HCT116 (cell line): ENCODE results near the gene PRR7. TPM values are rescaled to one million over a fixed set of nuclear protein-coding genes. Genes with fewer than 3 reads are reported as not detected.
A peak's percentile ranks its signal among the peaks of the same experiment; 100 is the strongest.

Experiments
- ATAC-seq: fragments of 200-7000 bp; cut with Tn5 transposase; 2 replicates; pipeline ENCODE4 v1.9.1; 2020; ENCODE audit warnings: mild to moderate bottlenecking, moderate library complexity
- BruUV-seq: library from RNA; stranded (reverse); fragments of 400-500 nt; replicated peaks from 2 replicates; lab custom pipeline; 2021; lab: Mats Ljungman, UMichigan
- CTCF ChIA-PET: fragments of 300-600 bp; sonication (Branson Sonifier 250); formaldehyde crosslinking; loops from one replicate; lab custom pipeline; 2021; ENCODE audit warnings: antibody characterized with exemption; lab: Charles Lee
- POLR2A ChIA-PET: fragments of 300-600, 350-600 bp; sonication (Branson Sonifier 250); formaldehyde crosslinking; loops from one replicate; lab custom pipeline; 2021; ENCODE audit warnings: antibody characterized with exemption; lab: Charles Lee
- RAD21 ChIA-PET, 2 experiments: fragments of 300-600 bp; sonication (Branson Sonifier 250); formaldehyde crosslinking; loops; one replicate each; lab custom pipeline; 2023; ENCODE audit warnings: low total read pairs in 2 of 2; ENCODE audit not compliant: uncharacterized antibody in 2 of 2, unreplicated experiment in 2 of 2, low non-redundant PET in 1 of 2; lab: Charles Lee
- DNase-seq: peaks from one replicate; pipeline ENCODE4 v3.0.0-alpha.2; 2010; ENCODE audit warnings: low read depth, low spot score
- H2AFZ ChIP-seq: fragments of 200-600 bp; shearing (Covaris generic), sonication (generic); 2 replicates; pipeline ENCODE4 v1.6.1; 2017; ENCODE audit warnings: low read depth, mixed run types, mixed read lengths, antibody characterized with exemption, low read length; ENCODE audit not compliant: poor library complexity, severe bottlenecking
- H3K27ac ChIP-seq: 2 replicates; pipeline ENCODE4 v1.5.1; 2012; ENCODE audit warnings: low read depth, low read length
- H3K27me3 ChIP-seq: fragments of 200-600 bp; sonication (generic); 2 replicates; pipeline ENCODE4 v1.6.1; 2016; ENCODE audit warnings: mixed run types, low read length, mixed read lengths; ENCODE audit not compliant: insufficient read depth
- H3K36me3 ChIP-seq, 2 experiments: fragments of 200-500 bp in 1 of 2; fragments of 200-600 bp in 1 of 2; sonication (Bioruptor generic) in 1 of 2; sonication (generic) in 1 of 2; 2 replicates each; pipeline versions ENCODE4 v1.5.1 to v1.6.1; 2014 to 2016; ENCODE audit warnings: low read length in 2 of 2, inconsistent platforms in 1 of 2, mixed read lengths in 1 of 2, mixed run types in 1 of 2; ENCODE audit not compliant: insufficient read depth in 2 of 2, control insufficient read depth in 1 of 2
- H3K4me1 ChIP-seq, 2 experiments: fragments of 200-600 bp in 1 of 2; sonication (generic) in 1 of 2; 2 replicates each; pipeline versions ENCODE4 v1.5.1 to v1.6.1; 2012 to 2017; ENCODE audit warnings: low read length in 2 of 2, inconsistent platforms in 1 of 2, mild to moderate bottlenecking in 1 of 2, mixed read lengths in 1 of 2, mixed run types in 1 of 2, moderate library complexity in 1 of 2; ENCODE audit not compliant: insufficient read depth in 2 of 2, control insufficient read depth in 1 of 2
- H3K4me2 ChIP-seq: fragments of 200-600 bp; sonication (generic); 2 replicates; pipeline ENCODE4 v1.6.1; 2017; ENCODE audit warnings: mixed run types, low read length, mixed read lengths
- H3K4me3 ChIP-seq, 2 experiments: fragments of 200-600 bp in 1 of 2; sonication (generic) in 1 of 2; replicated peaks in 1 of 2; 2 replicates each; pipeline ENCODE4 v1.5.1; 2011 to 2016; ENCODE audit warnings: low read length in 2 of 2, control low read depth in 1 of 2, low read depth in 1 of 2, mild to moderate bottlenecking in 1 of 2, mixed read lengths in 1 of 2, mixed run types in 1 of 2
- H3K79me2 ChIP-seq: fragments of 200-600 bp; sonication (generic); 2 replicates; pipeline ENCODE4 v1.6.1; 2017; ENCODE audit warnings: mild to moderate bottlenecking, mixed run types, low read length, moderate library complexity, mixed read lengths; ENCODE audit not compliant: insufficient read depth
- H3K9ac ChIP-seq: fragments of 200-600 bp; sonication (generic); 2 replicates; pipeline ENCODE4 v1.6.1; 2016; ENCODE audit warnings: low read length, mixed read lengths
- H3K9me2 ChIP-seq: fragments of 200-600 bp; sonication (generic), shearing (Covaris generic); 2 replicates; pipeline ENCODE4 v1.6.1; 2017; ENCODE audit warnings: mixed run types, mild to moderate bottlenecking, moderate library complexity; ENCODE audit not compliant: insufficient read depth
- H3K9me3 ChIP-seq, 2 experiments: fragments of 200-500 bp in 1 of 2; fragments of 200-600 bp in 1 of 2; sonication (Bioruptor generic) in 1 of 2; sonication (generic) in 1 of 2; 2 replicates each; pipeline ENCODE4 v1.6.1; 2014 to 2017; ENCODE audit warnings: low read length in 2 of 2, mixed read lengths in 2 of 2, inconsistent platforms in 1 of 2, low read depth in 1 of 2, mild to moderate bottlenecking in 1 of 2, mixed run types in 1 of 2, moderate library complexity in 1 of 2; ENCODE audit not compliant: control insufficient read depth in 1 of 2, insufficient read depth in 1 of 2
- H4K20me1 ChIP-seq: fragments of 200-600 bp; sonication (generic), shearing (Covaris generic); 2 replicates; pipeline ENCODE4 v1.6.1; 2017; ENCODE audit warnings: mixed run types, mild to moderate bottlenecking, moderate library complexity; ENCODE audit not compliant: insufficient read depth
- CBX3 ChIP-seq: IDR thresholded peaks from 2 replicates; pipeline ENCODE4 v1.6.1; 2012; ENCODE audit warnings: low read depth
- EZH2phosphoT487 ChIP-seq: fragments of 200-600 bp; IDR thresholded peaks from 2 replicates; pipeline ENCODE4 v1.6.1; 2018; ENCODE audit warnings: antibody characterized with exemption, borderline replicate concordance
- FOSL1 ChIP-seq: IDR thresholded peaks from 2 replicates; pipeline ENCODE4 v1.6.1; 2012; ENCODE audit warnings: low read depth
- POLR2A ChIP-seq: IDR thresholded peaks from 2 replicates; pipeline ENCODE4 v1.7.0; 2011; ENCODE audit warnings: borderline replicate concordance; ENCODE audit not compliant: insufficient read depth, insufficient read length; ENCODE audit errors: extremely low read depth
- POLR2AphosphoS5 ChIP-seq: IDR thresholded peaks from 2 replicates; pipeline ENCODE4 v1.6.1; 2011; ENCODE audit warnings: mild to moderate bottlenecking, low read depth, low read length, moderate library complexity
- RAD21 ChIP-seq: IDR thresholded peaks from 2 replicates; pipeline ENCODE4 v1.6.1; 2012; ENCODE audit warnings: low read depth, mild to moderate bottlenecking
- SIN3A ChIP-seq: IDR thresholded peaks from 2 replicates; pipeline ENCODE4 v1.6.1; 2012; ENCODE audit warnings: low read depth
- SRF ChIP-seq: IDR thresholded peaks from 2 replicates; pipeline ENCODE4 v1.6.1; 2012; ENCODE audit warnings: low read depth
- intact Hi-C: fragments of 100-400 bp; cut with micrococcal nuclease; formaldehyde crosslinking; loops from 2 replicates; pipeline ENCODE4 v1.10.0; 2022
- total RNA-seq: library from RNA; stranded (reverse); gene quantifications from one replicate; pipeline ENCODE4 v1.2.1, GENCODE V29; 2021; ENCODE audit not compliant: unreplicated experiment
- TF ChIP-seq, protein P1 (sequence below): IDR thresholded peaks from 2 replicates; pipeline ENCODE4 v1.6.1; 2012; ENCODE audit warnings: low read depth
- TF ChIP-seq, protein P2 (sequence below): IDR thresholded peaks from 2 replicates; pipeline ENCODE4 v1.6.1; 2011; ENCODE audit warnings: mild to moderate bottlenecking, low read length, moderate library complexity; ENCODE audit not compliant: insufficient replicate concordance; ENCODE audit errors: extremely low read depth

Gene PRR7
- total RNA-seq, 1 experiment from 2014 or later: 39.9 TPM

DNA sequence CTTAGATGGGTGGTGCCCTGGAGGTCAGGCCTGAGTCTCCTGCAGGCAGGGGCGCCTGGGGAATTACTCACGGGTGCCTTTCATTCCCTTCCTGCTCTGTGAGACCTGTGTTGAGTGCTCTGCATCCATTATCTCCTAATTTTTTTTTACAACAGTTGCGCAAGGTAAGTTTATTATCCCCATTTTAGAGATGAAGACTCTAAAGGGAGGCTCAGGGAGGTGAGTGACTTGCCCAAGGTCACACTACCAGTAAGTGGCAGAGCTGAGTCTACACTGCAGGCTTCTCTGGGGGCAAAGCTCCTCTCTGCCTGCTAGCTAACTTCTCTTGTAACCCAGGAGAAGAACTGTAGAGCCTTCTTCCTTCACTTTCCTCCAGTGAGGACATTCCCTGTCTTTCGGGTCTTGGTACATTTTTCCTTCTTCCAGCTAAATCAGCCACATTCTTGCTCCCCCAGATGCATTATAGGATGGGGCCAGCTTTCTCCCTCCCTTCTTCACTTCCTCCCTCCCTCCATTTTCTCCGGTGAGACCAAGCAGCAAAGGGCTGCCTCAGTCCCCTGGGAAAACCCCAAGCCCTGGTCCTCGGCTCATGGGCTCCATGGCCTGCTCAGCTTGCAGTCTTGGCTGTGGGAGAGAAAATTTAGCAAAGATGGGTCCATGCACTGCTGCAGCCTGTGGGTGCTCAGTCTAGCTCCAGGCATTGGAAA, 1.8 kb downstream of the PRR7 start:
- peaks cover 0 to 17% of the 10 kb centered on the region in 2 experiments; a peak in 1 of 4 replicates for H3K36me3 ChIP-seq
- peak overlapping the region; percentile 95 for H3K27ac ChIP-seq
- DNase-seq (no peak), ATAC-seq (no peak)
- ChIA-PET POLR2A (interaction anchor here (0.8 to 2.2 kb wide), 6 partner anchors 9 to 147 kb away, joined by 3 to 9 read pairs (median 6); partner anchors contain the start of gene GRK6), CTCF (interaction anchor here (1.1 to 6.3 kb wide), 7 partner anchors 6 to 79 kb away, joined by 3 to 53 read pairs (median 6); partner anchors contain the start of gene PDLIM7), RAD21 (interaction anchor here (1.1 to 1.2 kb wide), 5 partner anchors 44 to 78 kb away, joined by 3 to 4 read pairs (median 3); no protein-coding TSS in a partner anchor)
- H3K79me2 ChIP-seq: peaks cover 75% of the 10 kb centered on the region
- intact Hi-C loops: no loop called here
- H3K4me1 ChIP-seq: peaks cover 20 to 72% of the 10 kb centered on the region in 2 experiments
- no peaks in the 10 kb centered on the region for H3K9me3 ChIP-seq
- peak overlapping the region; percentile 99 for H3K4me2 ChIP-seq
- H3K4me3 ChIP-seq: peak overlapping the region; percentile 55 to 86
- BruUV-seq: TSS peak; percentile 18
- H3K9ac ChIP-seq: peak overlapping the region; percentile 99
- no peak for TF ChIP-seq SRF
- H3K27me3 ChIP-seq: no peaks in the 10 kb centered on the region
- H2AFZ ChIP-seq: no peak overlapping the region
- peaks cover 3% of the 10 kb centered on the region; the same call in 1 of the 2 replicates for H4K20me1 ChIP-seq
- no peaks in the 10 kb centered on the region for H3K9me2 ChIP-seq

DNA sequence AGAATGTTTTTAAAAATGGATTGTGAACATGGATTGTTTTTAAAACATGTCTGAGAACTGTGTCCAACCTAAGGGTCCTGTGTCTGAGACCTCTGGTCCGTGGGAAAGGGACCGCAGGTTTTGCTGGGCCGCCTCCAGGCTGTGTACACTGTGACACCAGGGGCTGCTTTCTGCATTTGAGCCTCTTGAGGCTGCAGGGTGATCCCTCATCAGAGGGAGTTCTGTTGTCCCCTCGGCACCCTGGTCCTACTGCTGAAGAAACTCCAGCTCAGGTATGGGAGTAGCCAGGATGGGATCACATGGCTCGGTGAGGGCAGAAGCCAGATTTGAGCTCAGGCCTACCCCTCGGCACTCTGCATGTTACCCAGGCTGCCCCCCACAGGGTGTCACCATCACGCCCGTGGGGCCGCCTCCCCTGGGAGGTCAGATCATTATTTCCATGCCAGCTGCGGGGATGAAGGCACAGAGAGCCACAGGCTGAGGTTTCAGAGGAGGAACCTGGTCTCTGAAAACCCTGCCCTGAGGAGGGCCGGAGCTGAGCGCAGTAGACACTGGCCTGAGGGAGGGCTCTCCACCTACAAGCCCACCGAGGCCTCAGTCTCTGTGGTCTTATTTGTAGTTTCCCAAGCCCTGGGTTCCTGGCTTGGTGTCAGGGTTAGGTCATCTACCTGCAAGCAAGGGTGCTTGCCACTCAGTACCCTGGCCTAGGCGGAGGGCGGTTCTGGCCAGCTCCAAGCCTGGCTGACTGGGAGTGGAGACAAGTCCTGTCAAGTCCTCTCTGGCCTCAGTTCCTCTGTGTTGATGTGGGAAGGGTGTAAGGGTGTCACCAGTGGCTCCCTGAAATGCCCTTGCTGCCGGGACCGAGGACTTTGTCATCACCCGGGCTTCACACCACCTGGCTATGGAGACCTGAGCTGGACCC, 2.8 kb downstream of the PRR7 start:
- Histone ChIP-seq H3K27ac (peak overlapping the region; percentile 95; the same call in 1 of the 2 replicates), H3K36me3 (peaks cover 0 to 9% of the 10 kb centered on the region in 2 experiments; a peak in 1 of 4 replicates)
- TF ChIP-seq CBX3 (no peak), EZH2phosphoT487 (no peak), SIN3A (no peak), POLR2AphosphoS5 (no peak), POLR2A (no peak), RAD21 (no peak), FOSL1 (no peak)
- TF ChIP-seq, protein P1, sequence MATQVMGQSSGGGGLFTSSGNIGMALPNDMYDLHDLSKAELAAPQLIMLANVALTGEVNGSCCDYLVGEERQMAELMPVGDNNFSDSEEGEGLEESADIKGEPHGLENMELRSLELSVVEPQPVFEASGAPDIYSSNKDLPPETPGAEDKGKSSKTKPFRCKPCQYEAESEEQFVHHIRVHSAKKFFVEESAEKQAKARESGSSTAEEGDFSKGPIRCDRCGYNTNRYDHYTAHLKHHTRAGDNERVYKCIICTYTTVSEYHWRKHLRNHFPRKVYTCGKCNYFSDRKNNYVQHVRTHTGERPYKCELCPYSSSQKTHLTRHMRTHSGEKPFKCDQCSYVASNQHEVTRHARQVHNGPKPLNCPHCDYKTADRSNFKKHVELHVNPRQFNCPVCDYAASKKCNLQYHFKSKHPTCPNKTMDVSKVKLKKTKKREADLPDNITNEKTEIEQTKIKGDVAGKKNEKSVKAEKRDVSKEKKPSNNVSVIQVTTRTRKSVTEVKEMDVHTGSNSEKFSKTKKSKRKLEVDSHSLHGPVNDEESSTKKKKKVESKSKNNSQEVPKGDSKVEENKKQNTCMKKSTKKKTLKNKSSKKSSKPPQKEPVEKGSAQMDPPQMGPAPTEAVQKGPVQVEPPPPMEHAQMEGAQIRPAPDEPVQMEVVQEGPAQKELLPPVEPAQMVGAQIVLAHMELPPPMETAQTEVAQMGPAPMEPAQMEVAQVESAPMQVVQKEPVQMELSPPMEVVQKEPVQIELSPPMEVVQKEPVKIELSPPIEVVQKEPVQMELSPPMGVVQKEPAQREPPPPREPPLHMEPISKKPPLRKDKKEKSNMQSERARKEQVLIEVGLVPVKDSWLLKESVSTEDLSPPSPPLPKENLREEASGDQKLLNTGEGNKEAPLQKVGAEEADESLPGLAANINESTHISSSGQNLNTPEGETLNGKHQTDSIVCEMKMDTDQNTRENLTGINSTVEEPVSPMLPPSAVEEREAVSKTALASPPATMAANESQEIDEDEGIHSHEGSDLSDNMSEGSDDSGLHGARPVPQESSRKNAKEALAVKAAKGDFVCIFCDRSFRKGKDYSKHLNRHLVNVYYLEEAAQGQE: no peak
- TF ChIP-seq, protein P2, sequence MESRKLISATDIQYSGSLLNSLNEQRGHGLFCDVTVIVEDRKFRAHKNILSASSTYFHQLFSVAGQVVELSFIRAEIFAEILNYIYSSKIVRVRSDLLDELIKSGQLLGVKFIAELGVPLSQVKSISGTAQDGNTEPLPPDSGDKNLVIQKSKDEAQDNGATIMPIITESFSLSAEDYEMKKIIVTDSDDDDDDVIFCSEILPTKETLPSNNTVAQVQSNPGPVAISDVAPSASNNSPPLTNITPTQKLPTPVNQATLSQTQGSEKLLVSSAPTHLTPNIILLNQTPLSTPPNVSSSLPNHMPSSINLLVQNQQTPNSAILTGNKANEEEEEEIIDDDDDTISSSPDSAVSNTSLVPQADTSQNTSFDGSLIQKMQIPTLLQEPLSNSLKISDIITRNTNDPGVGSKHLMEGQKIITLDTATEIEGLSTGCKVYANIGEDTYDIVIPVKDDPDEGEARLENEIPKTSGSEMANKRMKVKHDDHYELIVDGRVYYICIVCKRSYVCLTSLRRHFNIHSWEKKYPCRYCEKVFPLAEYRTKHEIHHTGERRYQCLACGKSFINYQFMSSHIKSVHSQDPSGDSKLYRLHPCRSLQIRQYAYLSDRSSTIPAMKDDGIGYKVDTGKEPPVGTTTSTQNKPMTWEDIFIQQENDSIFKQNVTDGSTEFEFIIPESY: no peak

More for the DNA sequence above, 2.8 kb downstream of the PRR7 start:
- Histone ChIP-seq H3K9me2 (no peaks in the 10 kb centered on the region), H4K20me1 (no peaks in the 10 kb centered on the region), H3K4me3 (no peak overlapping the region), H2AFZ (no peak overlapping the region), H3K4me2 (peak overlapping the region; percentile 99), H3K9me3 (no peaks in the 10 kb centered on the region), H3K9ac (peak overlapping the region; percentile 99), H3K4me1 (peaks cover 20 to 76% of the 10 kb centered on the region in 2 experiments), H3K27me3 (no peaks in the 10 kb centered on the region), H3K79me2 (peaks cover 67% of the 10 kb centered on the region)
- ChIA-PET RAD21 (interaction anchor here in 1 of 2 experiments (1.1 kb wide), 1 partner anchor 47 kb away, joined by 3 read pairs; no protein-coding TSS in a partner anchor), POLR2A (interaction anchor here (2.0 to 2.2 kb wide), 3 partner anchors 8 to 60 kb away, joined by 5 to 9 read pairs (median 8); partner anchors contain the start of gene GRK6), CTCF (interaction anchor here (1.1 to 6.3 kb wide), 4 partner anchors 8 to 59 kb away, joined by 3 to 53 read pairs (median 12); partner anchors contain the start of gene PDLIM7)
- no peak for ATAC-seq
- BruUV-seq: no TSS peak
- intact Hi-C loops: no loop called here
- DNase-seq: no peak
